CD4-positive, alpha-beta T cell treated with Interferon alpha-2 for 1 hour (primary cell): ENCODE results near the gene KCTD12.

Experiments
- DNase-seq, 2 donors: peaks; one replicate each; pipeline ENCODE4 v3.0.0-alpha.2; 2020 to 2022

The KCTD12 gene

DNA sequence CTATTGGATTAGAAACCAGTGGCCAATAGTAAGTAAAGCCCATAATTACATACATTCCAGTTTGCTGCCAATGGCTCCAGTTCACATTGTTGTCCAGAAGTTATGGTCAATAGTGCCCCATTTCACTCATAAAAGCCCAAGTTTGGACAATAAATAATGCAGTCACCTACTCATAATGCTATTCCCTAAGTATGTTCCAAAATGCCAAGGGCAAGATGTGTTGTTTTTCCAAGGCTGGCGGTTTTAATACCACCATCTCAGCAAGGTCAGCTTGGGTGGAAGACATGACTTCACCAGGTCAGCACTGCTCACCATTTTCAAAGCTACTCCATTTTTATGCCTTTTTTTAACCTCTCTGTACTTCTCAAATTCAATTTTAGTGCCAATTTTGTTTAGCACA is 32.7 kb downstream of the KCTD12 start:
- DNase-seq = no peak

DNA sequence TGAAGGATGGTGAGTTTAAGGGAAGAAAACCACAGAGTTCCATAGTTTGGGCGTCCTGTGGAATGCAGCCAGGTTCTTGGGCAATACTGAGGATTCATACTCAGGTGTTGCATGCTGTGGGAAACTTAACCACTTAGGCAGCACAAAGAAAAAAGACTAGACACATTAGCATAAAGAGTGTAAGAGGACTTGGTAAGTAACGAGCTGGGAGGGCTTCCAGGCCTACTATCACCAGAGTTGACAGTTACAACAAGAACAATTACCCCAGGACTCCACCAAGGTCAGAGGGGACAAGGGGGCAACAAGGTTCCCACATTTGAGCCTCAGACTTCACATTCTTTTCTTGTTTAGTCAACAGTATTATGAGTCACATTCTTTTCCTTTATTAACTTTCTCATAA is 33.2 kb downstream of the KCTD12 start:
- no peak for DNase-seq

DNA sequence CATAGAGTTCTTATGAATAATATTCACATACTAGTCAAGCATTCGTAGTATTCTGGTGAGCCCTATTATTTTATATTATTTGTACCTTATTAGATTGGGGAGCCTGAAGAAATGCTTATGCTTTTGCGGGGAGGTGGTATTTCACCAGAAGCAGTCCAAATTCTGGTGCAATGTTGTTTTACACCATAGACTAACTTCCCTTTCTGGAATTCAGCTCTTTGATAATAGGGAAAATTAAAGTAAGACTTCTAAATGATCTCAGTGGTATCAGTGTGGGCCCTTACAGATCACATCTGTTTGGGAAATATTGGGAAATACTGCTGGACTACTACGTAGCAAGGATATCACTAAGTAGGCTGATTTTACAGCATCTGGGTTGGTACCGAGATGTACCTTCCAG is 34.2 kb downstream of the KCTD12 start:
- no peak for DNase-seq

DNA sequence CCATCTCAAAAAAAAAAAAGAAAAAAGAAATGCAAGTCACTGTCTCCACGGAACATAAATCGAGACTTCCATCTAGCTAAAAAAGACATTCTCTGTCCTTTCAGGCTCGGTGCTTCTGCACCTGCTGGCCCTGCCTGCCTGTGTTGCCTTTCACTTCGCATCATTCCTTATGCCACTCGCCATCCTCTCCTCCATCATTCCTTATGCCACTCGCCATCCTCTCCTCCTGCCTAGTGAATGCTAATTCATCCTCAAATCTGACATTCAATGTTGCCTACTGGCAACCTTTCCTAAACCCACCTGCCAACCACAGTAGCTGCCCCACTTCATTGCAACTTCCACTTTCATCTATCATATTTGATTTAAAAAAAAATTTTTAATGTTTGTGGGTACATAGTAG is 36.7 kb downstream of the KCTD12 start:
- DNase-seq = no peak

DNA sequence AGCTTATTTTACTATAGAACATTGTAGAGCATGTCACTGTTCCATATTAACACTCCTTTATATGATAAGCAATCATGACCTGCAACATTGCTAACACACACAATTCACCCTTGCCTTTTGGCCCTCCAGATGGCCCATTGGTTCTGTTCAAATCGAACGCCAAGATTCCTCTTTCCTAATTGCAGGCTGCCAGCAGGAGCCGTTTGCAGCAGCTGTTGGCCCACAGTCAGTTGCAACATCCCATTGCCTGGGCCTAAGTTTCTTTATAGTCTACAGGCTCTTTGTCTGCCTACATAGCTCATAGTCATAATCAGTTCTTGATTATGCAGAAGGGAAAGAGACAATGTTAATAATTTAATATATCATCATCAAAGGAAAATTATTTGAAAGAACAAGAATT is 37.6 kb downstream of the KCTD12 start:
- DNase-seq = no peak

DNA sequence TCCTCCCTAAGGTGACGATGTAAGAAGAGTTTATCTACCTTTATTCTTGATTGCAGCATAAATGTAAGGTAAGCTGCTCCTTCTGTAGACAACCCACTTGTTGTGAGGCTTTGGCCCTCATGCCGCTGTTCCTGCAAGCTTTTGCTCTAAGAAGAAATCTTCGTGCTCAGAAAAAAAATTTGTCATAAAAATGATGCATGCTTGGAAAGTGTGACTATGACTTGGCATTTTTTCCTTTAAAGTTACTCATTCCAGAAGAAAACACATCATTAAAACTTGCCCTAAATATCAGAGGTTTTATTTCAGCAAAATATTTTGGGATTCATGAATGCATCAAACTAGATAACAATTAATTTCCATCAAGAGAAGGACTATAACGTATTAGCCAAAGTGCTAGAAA is 39.8 kb downstream of the KCTD12 start:
- no peak for DNase-seq

DNA sequence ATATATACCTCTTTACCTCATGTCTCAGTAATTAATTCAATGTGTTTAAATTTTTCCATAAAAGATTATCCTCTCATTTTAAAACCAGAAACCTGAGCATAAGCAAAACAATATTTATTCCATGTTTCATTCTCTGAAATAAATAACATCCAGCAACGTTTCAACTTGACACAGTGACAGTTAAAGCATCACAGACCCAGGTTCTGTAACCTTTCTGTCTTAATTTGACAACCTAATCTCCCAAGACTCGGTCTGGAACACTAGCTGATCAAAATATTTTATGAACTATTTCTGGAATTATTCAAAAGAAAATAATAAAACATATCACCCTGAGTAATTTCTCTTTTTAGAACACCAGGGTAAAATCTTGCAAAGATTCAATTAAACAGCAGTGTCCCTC is 40.3 kb downstream of the KCTD12 start:
- DNase-seq = no peak

DNA sequence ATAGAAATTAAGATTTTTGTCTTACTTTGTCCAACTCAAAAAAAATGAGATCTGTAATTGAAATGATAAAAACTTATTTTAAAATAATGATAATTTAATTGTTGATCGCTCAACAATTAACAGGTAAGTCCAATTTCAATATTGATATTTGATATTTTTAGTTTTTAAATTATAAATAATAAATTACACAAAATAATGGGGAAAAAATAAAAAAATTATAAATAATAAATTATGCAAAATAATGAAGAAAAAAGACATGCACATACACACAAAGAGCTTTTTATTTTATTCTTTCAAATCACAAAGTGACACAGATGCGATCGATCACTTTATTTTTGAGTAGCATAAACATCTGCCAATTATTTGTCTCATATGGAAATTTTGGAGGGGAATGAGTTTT is 40.8 kb downstream of the KCTD12 start:
- no peak for DNase-seq

DNA sequence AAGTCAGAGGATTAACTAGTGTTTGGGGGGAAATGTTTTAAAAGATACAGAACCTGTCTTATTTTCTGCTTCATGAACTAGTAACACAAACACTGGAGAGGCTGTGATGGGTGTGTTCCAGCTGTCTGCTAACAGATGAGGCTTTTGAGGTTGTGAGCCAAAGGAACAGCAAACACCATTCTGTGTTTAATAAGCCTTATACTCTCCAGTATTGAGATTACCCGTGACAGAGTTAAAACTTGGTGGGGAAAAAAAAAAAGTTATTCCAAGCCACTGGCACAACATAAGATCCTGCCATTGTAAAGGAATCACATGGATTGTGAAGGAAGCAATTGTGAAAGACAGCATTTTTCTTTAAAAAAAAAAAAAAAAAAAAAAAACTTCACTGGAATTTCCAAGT is 48.4 kb downstream of the KCTD12 start:
- DNase-seq = no peak

DNA sequence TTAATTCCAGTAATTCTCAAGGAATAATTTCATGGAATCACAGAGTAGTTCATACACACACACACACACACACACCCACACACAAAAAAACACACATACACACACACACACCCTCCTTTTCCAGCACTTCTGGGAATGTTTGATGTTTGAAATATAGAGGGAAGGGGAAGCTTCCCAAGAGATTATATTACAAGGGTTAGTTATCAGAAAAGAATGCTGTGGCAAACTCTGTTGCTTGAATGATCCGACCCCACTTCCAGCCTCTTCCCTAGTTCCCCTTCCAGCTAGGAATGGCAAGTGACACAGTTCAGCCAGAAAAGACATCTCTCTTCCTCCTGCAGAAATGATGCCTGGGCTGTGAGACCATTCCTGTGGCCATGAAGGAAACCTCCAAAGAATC is 49.9 kb downstream of the KCTD12 start:
- DNase-seq = no peak

DNA sequence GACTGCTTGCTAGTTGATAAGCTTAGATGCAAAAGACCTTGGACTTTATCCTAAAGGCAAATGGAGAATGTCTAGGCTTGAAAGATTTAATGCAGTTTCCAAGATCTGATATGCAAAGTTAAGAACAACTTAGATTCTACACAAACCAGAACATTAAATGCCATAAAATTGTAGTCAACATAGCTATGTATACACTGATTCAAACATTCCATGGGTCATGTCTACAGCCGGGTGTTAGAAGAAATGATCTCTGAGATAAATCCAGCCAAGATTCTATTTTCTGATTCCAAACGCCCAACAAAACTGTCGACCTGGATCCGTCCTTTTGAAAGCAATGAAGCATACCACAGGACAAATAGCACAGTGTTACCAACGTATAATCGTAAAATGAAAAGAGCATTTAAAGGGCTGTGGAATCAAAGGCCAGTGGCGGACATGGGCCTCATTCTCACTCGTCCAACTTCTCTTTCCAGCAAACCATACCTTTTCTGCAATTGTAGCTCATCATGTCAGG is 52.7 kb downstream of the KCTD12 start:
- DNase-seq = no peak

DNA sequence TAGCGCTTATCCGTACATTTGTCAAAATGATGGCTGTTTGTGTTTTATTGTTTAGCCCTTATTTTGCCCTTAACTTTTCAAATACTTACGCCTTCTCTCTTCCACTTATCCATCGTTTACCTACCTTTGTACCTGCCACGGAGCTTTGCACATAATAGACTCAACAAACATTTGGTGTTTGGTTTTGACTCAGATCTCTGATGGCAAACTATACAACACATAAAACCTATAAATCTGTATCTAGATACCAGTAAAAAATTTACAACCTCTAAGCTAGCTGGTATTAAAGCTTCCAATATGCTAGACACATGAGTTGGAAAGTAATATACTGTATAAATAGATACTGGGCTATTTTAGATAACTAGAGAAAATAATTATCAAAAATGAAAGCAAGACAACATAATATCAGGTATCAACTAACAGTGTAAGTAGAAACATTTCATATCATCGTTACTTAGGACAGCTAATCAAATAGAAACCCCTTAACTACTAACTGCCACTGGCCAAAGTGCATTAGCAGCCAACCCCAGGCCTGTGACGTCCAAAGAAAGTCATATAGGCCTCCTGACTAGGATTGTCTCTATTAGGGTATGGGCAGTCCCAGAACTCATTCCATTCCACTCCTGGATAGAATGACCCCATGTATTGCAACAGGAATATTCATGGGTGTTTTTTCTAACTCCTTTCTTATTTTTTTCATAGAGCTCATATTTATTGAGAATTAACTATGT is 53.8 kb downstream of the KCTD12 start:
- no peak for DNase-seq

DNA sequence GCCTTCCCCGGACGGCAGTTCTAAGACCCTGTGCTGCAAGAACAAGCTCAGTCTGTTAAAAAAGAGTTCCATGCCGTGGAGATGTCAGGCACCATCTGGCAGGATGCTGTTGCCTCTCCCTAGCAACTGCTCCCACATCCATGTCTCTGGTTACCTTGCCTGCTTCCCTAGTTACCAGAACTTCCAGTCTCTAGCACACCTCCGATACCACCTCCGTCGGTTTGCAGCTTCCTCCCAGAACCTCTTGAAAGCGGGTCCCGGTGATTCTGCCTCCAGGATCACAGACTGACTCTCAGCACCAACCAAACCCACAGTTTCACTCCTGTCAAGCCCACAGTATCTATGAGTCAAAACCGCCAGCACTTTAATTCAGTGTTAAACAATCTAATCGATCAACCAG is 55.4 kb downstream of the KCTD12 start:
- no peak for DNase-seq
